Endothelial cell of umbilical vein (primary cell): ENCODE results near the gene NGRN. TPM values are rescaled to one million over a fixed set of nuclear protein-coding genes. Genes with fewer than 3 reads are reported as not detected.

Experiments
- BruUV-seq: library from RNA; stranded (reverse); fragments of 400-500 nt; replicated peaks from 2 replicates; lab custom pipeline; 2021; lab: Mats Ljungman, UMichigan
- CTCF ChIA-PET: fragments of 300-600, 350-600 bp; sonication (Branson Sonifier 250); formaldehyde crosslinking; loops from one replicate; lab custom pipeline; 2021; ENCODE audit warnings: antibody characterized with exemption, inconsistent platforms; lab: Charles Lee
- POLR2A ChIA-PET: fragments of 300-600, 350-600 bp; sonication (Branson Sonifier 250); formaldehyde crosslinking; loops from one replicate; lab custom pipeline; 2021; ENCODE audit warnings: antibody characterized with exemption, inconsistent platforms; lab: Charles Lee
- DNase-seq: peaks from one replicate; pipeline ENCODE4 v3.0.0-alpha.2; 2011; ENCODE audit warnings: low read depth, low spot score
- FAIRE-seq: peaks from 2 replicates; lab custom pipeline; 2011; peaks lifted over from hg19 to GRCh38; lab: Jason Lieb, UNC
- H2AFZ ChIP-seq: 2 replicates; pipeline ENCODE4 v1.6.0; 2012; ENCODE audit warnings: low read depth, low read length, control low read depth, inconsistent platforms
- H3K27ac ChIP-seq: 2 replicates; pipeline ENCODE4 v1.5.1; 2011; ENCODE audit warnings: low read depth, mild to moderate bottlenecking, control low read depth, low read length, moderate library complexity; ENCODE audit not compliant: insufficient read depth
- H3K27me3 ChIP-seq, 2 experiments: 2 replicates each; pipeline versions ENCODE4 v1.6.0 to v1.6.1; 2011; ENCODE audit warnings: low read length in 2 of 2, mixed read lengths in 1 of 2; ENCODE audit not compliant: control insufficient read depth in 2 of 2, insufficient read depth in 2 of 2
- H3K36me3 ChIP-seq, 2 experiments: 2 replicates in 1 of 2; 3 replicates in 1 of 2; pipeline ENCODE4 v1.5.1; 2011; ENCODE audit warnings: low read length in 2 of 2, mild to moderate bottlenecking in 1 of 2, moderate library complexity in 1 of 2; ENCODE audit not compliant: control insufficient read depth in 2 of 2, insufficient read depth in 2 of 2; ENCODE audit errors: extremely low read depth in 1 of 2
- H3K4me1 ChIP-seq: 3 replicates; pipeline ENCODE4 v1.5.1; 2011; ENCODE audit warnings: mild to moderate bottlenecking, low read length; ENCODE audit not compliant: control insufficient read depth, insufficient read depth; ENCODE audit errors: extremely low read depth
- H3K4me2 ChIP-seq: 2 replicates; pipeline ENCODE4 v1.6.1; 2011; ENCODE audit warnings: low read length, control low read depth, mixed read lengths; ENCODE audit not compliant: insufficient read depth
- H3K4me3 ChIP-seq, 3 experiments: fragments of 200-600 bp in 1 of 3; sonication (generic), shearing (Covaris generic) in 1 of 3; replicated peaks in 1 of 3; 2 replicates each; pipeline ENCODE4 v1.5.1; 2011 to 2016; ENCODE audit warnings: control low read depth in 3 of 3, low read length in 3 of 3, mild to moderate bottlenecking in 2 of 3, inconsistent platforms in 1 of 3, low read depth in 1 of 3, moderate library complexity in 1 of 3; ENCODE audit not compliant: insufficient read depth in 1 of 3
- H3K79me2 ChIP-seq: 2 replicates; pipeline ENCODE4 v1.6.0; 2012; ENCODE audit warnings: low read length, inconsistent platforms; ENCODE audit not compliant: control insufficient read depth, insufficient read depth
- H3K9ac ChIP-seq: replicated peaks from 2 replicates; pipeline ENCODE3; 2011; ENCODE audit warnings: low read length, control low read depth; ENCODE audit not compliant: insufficient read depth; ENCODE audit errors: extremely low read depth
- H3K9me1 ChIP-seq: replicated peaks from 3 replicates; pipeline ENCODE4 v1.6.0; 2011; ENCODE audit warnings: mild to moderate bottlenecking, low read length; ENCODE audit not compliant: control insufficient read depth, insufficient read depth; ENCODE audit errors: extremely low read depth
- H3K9me3 ChIP-seq: replicated peaks from 2 replicates; pipeline ENCODE4 v1.5.1; 2012; ENCODE audit warnings: low read length, inconsistent platforms; ENCODE audit not compliant: control insufficient read depth, insufficient read depth
- H4K20me1 ChIP-seq: replicated peaks from 2 replicates; pipeline ENCODE3; 2011; ENCODE audit warnings: mild to moderate bottlenecking, low read length; ENCODE audit not compliant: control insufficient read depth, insufficient read depth; ENCODE audit errors: extremely low read depth
- CTCF ChIP-seq, 2 donors: IDR thresholded peaks; 1 replicate in 1 of 2; 2 replicates in 1 of 2; pipeline ENCODE4 v1.5.1; 2011; ENCODE audit warnings: low read length in 2 of 2, mild to moderate bottlenecking in 2 of 2, moderate library complexity in 2 of 2, control low read depth in 1 of 2, inconsistent platforms in 1 of 2, low read depth in 1 of 2; ENCODE audit not compliant: insufficient read depth in 1 of 2; ENCODE audit errors: extremely low read depth in 1 of 2
- EZH2 ChIP-seq: IDR thresholded peaks from 2 replicates; pipeline ENCODE4 v1.6.1; 2012; ENCODE audit warnings: borderline replicate concordance, low read depth, mild to moderate bottlenecking, moderate library complexity, low read length, inconsistent platforms; ENCODE audit not compliant: severe bottlenecking
- FOS ChIP-seq: IDR thresholded peaks from 2 replicates; pipeline ENCODE4 v1.6.1; 2011; ENCODE audit warnings: mild to moderate bottlenecking, low read length, moderate library complexity, borderline replicate concordance; ENCODE audit not compliant: insufficient read depth
- GATA2 ChIP-seq: IDR thresholded peaks from 2 replicates; pipeline ENCODE4 v1.7.0; 2011; ENCODE audit warnings: low read depth, mild to moderate bottlenecking, moderate library complexity, mixed read lengths, low read length; ENCODE audit not compliant: insufficient read length, insufficient read depth
- JUN ChIP-seq: IDR thresholded peaks from 2 replicates; pipeline ENCODE4 v1.6.1; 2011; ENCODE audit warnings: borderline replicate concordance, low read depth; ENCODE audit not compliant: insufficient read length, insufficient read depth
- MAX ChIP-seq: IDR thresholded peaks from 2 replicates; pipeline ENCODE4 v1.6.1; 2011; ENCODE audit not compliant: insufficient read depth, insufficient read length
- MYC ChIP-seq: IDR thresholded peaks from one replicate; pipeline ENCODE4 v1.6.1; 2011; ENCODE audit warnings: mild to moderate bottlenecking, low read depth, low read length
- POLR2A ChIP-seq: IDR thresholded peaks from 2 replicates; pipeline ENCODE4 v1.6.1; 2012; ENCODE audit warnings: low read depth, mild to moderate bottlenecking, control low read depth, low read length
- POLR2AphosphoS5 ChIP-seq: IDR thresholded peaks from 2 replicates; pipeline ENCODE4 v1.6.1; 2012; ENCODE audit warnings: low read depth, mild to moderate bottlenecking, control low read depth, low read length, moderate library complexity; ENCODE audit not compliant: insufficient read depth
- dilution Hi-C: fragments of 300-500 bp; cut with MboI; formaldehyde crosslinking; loops from one replicate; pipeline ENCODE4 v1.15.0; 2019; ENCODE audit warnings: low sequenced_read_pairs; ENCODE audit not compliant: extremely low pct_ligation_motif_present
- intact Hi-C: fragments of 100-400 bp; cut with micrococcal nuclease; formaldehyde crosslinking; loops from one replicate; pipeline ENCODE4 v1.10.0; 2022
- polyA plus RNA-seq, 4 experiments: library from polyadenylated mRNA; depleted of rRNA in 3 of 4; stranded (reverse) in 3 of 4; unstranded in 1 of 4; fragments of >200 nt; gene quantifications; 2 replicates each; pipeline versions ENCODE4 v1.2.1 to v1.2.3, GENCODE V29; 2011 to 2012; ENCODE audit warnings: missing spikeins in 1 of 4
- total RNA-seq: library from RNA; stranded (reverse); gene quantifications from 2 replicates; pipeline ENCODE4 v1.2.3, GENCODE V29; 2021

The NGRN gene
- total and polyA plus RNA-seq, 2 donors (not counting 3 experiments of a cell fraction or from before 2014, with no cell fraction given) = 28.9 to 56.5 TPM

DNA sequence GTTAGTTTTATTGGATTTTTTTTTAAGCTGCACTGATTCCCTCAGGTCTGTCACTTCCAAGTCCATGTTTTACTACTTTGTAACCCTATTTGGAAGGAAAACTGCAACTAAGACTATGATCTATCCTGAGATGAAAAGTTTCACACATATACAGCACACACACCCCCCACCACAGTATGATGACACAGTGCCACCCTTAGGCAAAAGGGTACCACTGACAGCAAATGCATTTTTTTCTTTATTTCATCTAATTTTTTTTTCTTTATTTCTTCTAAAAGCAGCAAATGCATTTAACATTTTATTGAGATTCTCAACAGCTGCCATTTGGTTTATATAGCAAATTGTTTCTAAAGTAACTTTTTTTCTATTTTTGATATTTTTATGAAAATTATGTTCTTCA lies 21.2 kb downstream of the NGRN start:
- no peaks in the 10 kb centered on the region for H3K4me1 ChIP-seq
- H3K79me2 ChIP-seq = no peaks in the 10 kb centered on the region
- no peaks in the 10 kb centered on the region for H4K20me1 ChIP-seq
- H3K9me3 ChIP-seq = no peaks in the 10 kb centered on the region
- H3K27me3 ChIP-seq = no peaks in the 10 kb centered on the region
- H3K9ac ChIP-seq = no peak overlapping the region
- DNase-seq = peak; percentile 62
- H3K9me1 ChIP-seq = no peaks in the 10 kb centered on the region
- dilution Hi-C loops (no loop called here), intact Hi-C loops (loop anchor here (1.0 kb wide), 1 partner anchor 65 kb away; no protein-coding TSS in a partner anchor)
- TF ChIP-seq CTCF (IDR thresholded peaks at IDR 0.05; ENCODE audit: extremely low read depth in 1 of 2, insufficient read depth in 1 of 2, low read depth in 1 of 2, low read length in 2 of 2) = peak; percentile 38 to 39
- no peak for TF ChIP-seq POLR2AphosphoS5
- no peak for TF ChIP-seq JUN
- no peak overlapping the region for H2AFZ ChIP-seq
- no peaks in the 10 kb centered on the region for H3K36me3 ChIP-seq
- no peak overlapping the region for H3K4me2 ChIP-seq
- H3K27ac ChIP-seq = no peak overlapping the region
- BruUV-seq = no TSS peak
- ChIA-PET POLR2A (no interaction called here), CTCF (interaction anchor here (0.6 to 2.3 kb wide), 7 partner anchors 10 to 85 kb away, joined by 3 to 12 read pairs (median 6); partner anchors contain the start of genes CIB1, GDPGP1 and TTLL13)
- no peak for FAIRE-seq
- H3K4me3 ChIP-seq = no peak overlapping the region

- Histone ChIP-seq H3K27me3 (no peaks in the 10 kb centered on the region), H4K20me1 (no peaks in the 10 kb centered on the region), H2AFZ (no peak overlapping the region), H3K4me3 (no peak overlapping the region), H3K79me2 (no peaks in the 10 kb centered on the region), H3K4me2 (no peak overlapping the region), H3K9me3 (no peaks in the 10 kb centered on the region), H3K27ac (no peak overlapping the region), H3K4me1 (no peaks in the 10 kb centered on the region), H3K9ac (no peak overlapping the region), H3K9me1 (no peaks in the 10 kb centered on the region), H3K36me3 (no peaks in the 10 kb centered on the region)
- CTCF ChIA-PET = interaction anchor here (0.5 to 2.3 kb wide), 10 partner anchors 9 to 361 kb away, joined by 3 to 12 read pairs (median 5); partner anchors contain the start of genes CIB1, GDPGP1 and TTLL13
- TF ChIP-seq EZH2 (no peak), MYC (no peak), CTCF (IDR thresholded peaks at IDR 0.05; ENCODE audit: extremely low read depth in 1 of 2, insufficient read depth in 1 of 2, low read depth in 1 of 2, low read length in 2 of 2) (no peak), POLR2A (no peak), FOS (no peak), MAX (no peak), POLR2AphosphoS5 (no peak), GATA2 (no peak), JUN (no peak)
- BruUV-seq = no TSS peak
- FAIRE-seq (no peak), DNase-seq (no peak)
- intact Hi-C loops = no loop called here
- POLR2A ChIA-PET = no interaction called here
- dilution Hi-C loops = no loop called here
Measured at GRCh38 chr15:90287101-90287500, 21.6 kb downstream of the NGRN start.
